H9 (cell line): ENCODE results near the gene DOCK11. TPM values are rescaled to one million over a fixed set of nuclear protein-coding genes. Genes with fewer than 3 reads are reported as not detected.

Experiments
- DNase-seq: peaks from one replicate; pipeline ENCODE4 v3.0.0-alpha.2; 2017
- H2AFZ ChIP-seq: one replicate; pipeline ENCODE4 v1.6.1; 2013; ENCODE audit warnings: mild to moderate bottlenecking, low read length, control low read depth, moderate library complexity
- H2AK5ac ChIP-seq: 2 replicates; pipeline ENCODE4 v1.6.1; 2013; ENCODE audit warnings: low read length, control low read depth, mixed read lengths; ENCODE audit not compliant: insufficient read length
- H2BK120ac ChIP-seq: one replicate; pipeline ENCODE4 v1.6.1; 2013; ENCODE audit warnings: low read depth, mild to moderate bottlenecking, low read length, control low read depth, inconsistent platforms; ENCODE audit not compliant: poor library complexity, severe bottlenecking
- H2BK12ac ChIP-seq: 2 replicates; pipeline ENCODE4 v1.6.1; 2013; ENCODE audit warnings: low read length, control low read depth, mixed read lengths, low read depth; ENCODE audit not compliant: insufficient read length
- H2BK15ac ChIP-seq: 2 replicates; pipeline ENCODE4 v1.6.1; 2013; ENCODE audit warnings: low read depth, low read length, control low read depth
- H2BK20ac ChIP-seq: one replicate; pipeline ENCODE4 v1.6.1; 2013; ENCODE audit warnings: low read depth, mild to moderate bottlenecking, low read length, control low read depth, inconsistent platforms; ENCODE audit not compliant: poor library complexity, severe bottlenecking
- H2BK5ac ChIP-seq: 2 replicates; pipeline ENCODE4 v1.6.1; 2013; ENCODE audit warnings: low read length, control low read depth, mixed read lengths; ENCODE audit not compliant: insufficient read length
- H3K14ac ChIP-seq: 2 replicates; pipeline ENCODE4 v1.6.1; 2013; ENCODE audit warnings: low read length, control low read depth; ENCODE audit not compliant: insufficient read depth
- H3K18ac ChIP-seq: 2 replicates; pipeline ENCODE4 v1.6.1; 2013; ENCODE audit warnings: low read depth, mild to moderate bottlenecking, mixed read lengths, low read length, control low read depth; ENCODE audit not compliant: insufficient read length
- H3K23ac ChIP-seq: 2 replicates; pipeline ENCODE4 v1.6.1; 2013; ENCODE audit warnings: low read length, control low read depth, mixed read lengths, low read depth; ENCODE audit not compliant: insufficient read length
- H3K23me2 ChIP-seq: 2 replicates; pipeline ENCODE4 v1.6.1; 2013; ENCODE audit warnings: low read depth, mild to moderate bottlenecking, mixed read lengths, low read length, control low read depth; ENCODE audit not compliant: insufficient read length, poor library complexity, severe bottlenecking
- H3K27ac ChIP-seq: 2 replicates; pipeline ENCODE4 v1.5.1; 2013; ENCODE audit warnings: low read length, control low read depth, mixed read lengths, low read depth; ENCODE audit not compliant: insufficient read length
- H3K27me3 ChIP-seq: 2 replicates; pipeline ENCODE4 v1.6.1; 2013; ENCODE audit warnings: low read length, control low read depth, inconsistent platforms; ENCODE audit not compliant: insufficient read depth
- H3K4ac ChIP-seq: 2 replicates; pipeline ENCODE4 v1.6.1; 2013; ENCODE audit warnings: low read depth, mild to moderate bottlenecking, control low read depth, inconsistent platforms, low read length, moderate library complexity
- H3K4me1 ChIP-seq: 2 replicates; pipeline ENCODE4 v1.6.1; 2013; ENCODE audit warnings: low read length, control low read depth, inconsistent platforms; ENCODE audit not compliant: insufficient read depth
- H3K4me2 ChIP-seq: 2 replicates; pipeline ENCODE4 v1.6.1; 2013; ENCODE audit warnings: low read length, control low read depth, mixed read lengths; ENCODE audit not compliant: insufficient read length, insufficient read depth
- H3K56ac ChIP-seq: 2 replicates; pipeline ENCODE4 v1.6.1; 2013; ENCODE audit warnings: low read depth, mild to moderate bottlenecking, mixed read lengths, low read length, control low read depth; ENCODE audit not compliant: insufficient read length
- H3K79me1 ChIP-seq: 2 replicates; pipeline ENCODE4 v1.6.1; 2013; ENCODE audit warnings: low read depth, mild to moderate bottlenecking, moderate library complexity, low read length, control low read depth, inconsistent platforms; ENCODE audit not compliant: insufficient read depth, poor library complexity, severe bottlenecking
- H3K79me2 ChIP-seq: 2 replicates; pipeline ENCODE4 v1.6.1; 2013; ENCODE audit warnings: low read length, control low read depth, inconsistent platforms; ENCODE audit not compliant: insufficient read depth
- H3K9ac ChIP-seq: 2 replicates; pipeline ENCODE4 v1.6.1; 2013; ENCODE audit warnings: low read length, control low read depth, mixed read lengths; ENCODE audit not compliant: insufficient read length; ENCODE audit errors: extremely low read depth
- H3K9me3 ChIP-seq: one replicate; pipeline ENCODE4 v1.6.1; 2013; ENCODE audit warnings: low read depth, low read length, inconsistent platforms; ENCODE audit not compliant: control insufficient read depth
- H3T11ph ChIP-seq: one replicate; pipeline ENCODE4 v1.6.1; 2013; ENCODE audit warnings: mild to moderate bottlenecking, low read length, control low read depth, inconsistent platforms
- H4K20me1 ChIP-seq: one replicate; pipeline ENCODE4 v1.6.1; 2013; ENCODE audit not compliant: control insufficient read depth, insufficient read length, insufficient read depth
- H4K5ac ChIP-seq: 2 replicates; pipeline ENCODE4 v1.6.1; 2013; ENCODE audit warnings: low read depth, mild to moderate bottlenecking, mixed read lengths, low read length, control low read depth; ENCODE audit not compliant: insufficient read length
- H4K8ac ChIP-seq: replicated peaks from 2 replicates; pipeline ENCODE4 v1.6.1; 2013; ENCODE audit warnings: low read length, control low read depth, mixed read lengths, low read depth; ENCODE audit not compliant: insufficient read length
- H4K91ac ChIP-seq: 2 replicates; pipeline ENCODE4 v1.6.1; 2013; ENCODE audit warnings: low read depth, mild to moderate bottlenecking, moderate library complexity, mixed read lengths, low read length, control low read depth; ENCODE audit not compliant: insufficient read length
- H3K27ac Mint-ChIP-seq, 3 experiments: 2 replicates in 2 of 3; 3 replicates in 1 of 3; pipeline ENCODE4 v1.8.0; 2020 to 2021; ENCODE audit warnings: mixed read lengths in 3 of 3, mild to moderate bottlenecking in 1 of 3, moderate library complexity in 1 of 3
- H3K27me3 Mint-ChIP-seq: 2 replicates; pipeline ENCODE4 v1.8.0; 2021; ENCODE audit warnings: low read depth, mild to moderate bottlenecking, moderate library complexity, mixed read lengths
- H3K36me3 Mint-ChIP-seq, 3 experiments: 2 replicates in 2 of 3; 3 replicates in 1 of 3; pipeline ENCODE4 v1.8.0; 2020 to 2021; ENCODE audit warnings: low read depth in 3 of 3, mixed read lengths in 3 of 3; ENCODE audit not compliant: insufficient read depth in 1 of 3
- H3K4me1 Mint-ChIP-seq, 2 experiments: 2 replicates each; pipeline ENCODE4 v1.8.0; 2020; ENCODE audit warnings: mixed read lengths in 2 of 2
- H3K4me3 Mint-ChIP-seq, 2 experiments: 2 replicates in 1 of 2; 3 replicates in 1 of 2; pipeline ENCODE4 v1.8.0; 2020 to 2021; ENCODE audit warnings: mild to moderate bottlenecking in 2 of 2, mixed read lengths in 2 of 2, moderate library complexity in 1 of 2
- H3K9me3 Mint-ChIP-seq, 2 experiments: 2 replicates in 1 of 2; 3 replicates in 1 of 2; pipeline ENCODE4 v1.8.0; 2020; ENCODE audit warnings: mild to moderate bottlenecking in 2 of 2, mixed read lengths in 2 of 2, moderate library complexity in 1 of 2
- CTCF ChIP-seq: fragments of 200-600 bp; sonication (generic); conservative IDR thresholded peaks from 3 replicates; pipeline ENCODE4 v1.8.0; 2021; ENCODE audit warnings: antibody characterized with exemption, mild to moderate bottlenecking
- WGBS: extraction: QIAGEN DNeasy Blood & Tissue Kit; methylation state at CpG from one replicate; pipeline ENCODE4 v1.1.7; 2013; ENCODE audit warnings: missing lambda C conversion rate, low lambda C conversion rate, mixed read lengths; ENCODE audit not compliant: insufficient read length; ENCODE audit errors: extremely low coverage; 5-methylcytosine and 5-hydroxymethylcytosine counted together
- total RNA-seq: library from RNA; stranded (reverse); gene quantifications from 2 replicates; pipeline ENCODE4 v1.2.1, GENCODE V29; 2021

DOCK11 gene
- total RNA-seq, 1 experiment from 2014 or later: 6.2 TPM

GRCh38 chrX:118724775-118725174 lies 229.2 kb downstream of the DOCK11 start:
- Mint-ChIP-seq H3K36me3 (peaks cover 0 to 9% (median 0%) of the 10 kb centered on the region in 3 experiments; a peak in 3 of 7 replicates), H3K4me3 (no peak overlapping the region; a peak in 1 of 5 replicates), H3K27ac (no peak overlapping the region), H3K27me3 (peaks cover 22% of the 10 kb centered on the region), H3K4me1 (peaks cover 26 to 43% of the 10 kb centered on the region in 2 experiments), H3K9me3 (peaks cover 15 to 80% of the 10 kb centered on the region in 2 experiments)
- H2BK12ac ChIP-seq: no peak overlapping the region
- no peak overlapping the region for H4K8ac ChIP-seq
- H3K27me3 ChIP-seq: no peaks in the 10 kb centered on the region; the same call in 1 of the 2 replicates
- no peaks in the 10 kb centered on the region for H4K20me1 ChIP-seq
- no CpG with 5 or more reads among the region's 7 CpGs for WGBS
- H3K79me2 ChIP-seq: no peaks in the 10 kb centered on the region
- H3K18ac ChIP-seq: no peak overlapping the region
- H2BK5ac ChIP-seq: no peak overlapping the region
- no peak overlapping the region for H3T11ph ChIP-seq
- no peak overlapping the region for H2BK120ac ChIP-seq
- no peak overlapping the region for H4K91ac ChIP-seq
- no peak overlapping the region for H3K4ac ChIP-seq
- H3K79me1 ChIP-seq: no peaks in the 10 kb centered on the region
- H3K14ac ChIP-seq: no peak overlapping the region
- H3K9me3 ChIP-seq: peaks cover 26% of the 10 kb centered on the region
- no peak overlapping the region for H3K4me2 ChIP-seq
- no peaks in the 10 kb centered on the region for H3K23me2 ChIP-seq
- TF ChIP-seq CTCF: no peak
- H2AFZ ChIP-seq: no peak overlapping the region
- H3K23ac ChIP-seq: no peak overlapping the region
- H2BK15ac ChIP-seq: no peak overlapping the region
- no peak for DNase-seq
- no peak overlapping the region for H3K27ac ChIP-seq
- H4K5ac ChIP-seq: no peak overlapping the region
- no peak overlapping the region for H2BK20ac ChIP-seq
- no peak overlapping the region for H2AK5ac ChIP-seq
- no peaks in the 10 kb centered on the region; the same call in 1 of the 2 replicates for H3K4me1 ChIP-seq
- H3K9ac ChIP-seq: no peak overlapping the region
- H3K56ac ChIP-seq: no peak overlapping the region
